Keratinocyte (primary cell): ENCODE data around the gene IQSEC3.

Source experiments
- EZH2 ChIP-seq: IDR thresholded peaks from one replicate; pipeline ENCODE4 v1.6.1; 2012; ENCODE audit warnings: inconsistent platforms, mild to moderate bottlenecking, low read length, moderate library complexity
- TF ChIP-seq, protein P1 (sequence below), 3 experiments: IDR thresholded peaks in 1 of 3; conservative IDR thresholded peaks in 1 of 3; optimal IDR thresholded peaks in 1 of 3; 2 replicates in 2 of 3; 3 replicates in 1 of 3; pipeline versions ENCODE3 to v1.5.1; 2011; ENCODE audit warnings: low read length in 3 of 3, mild to moderate bottlenecking in 3 of 3, moderate library complexity in 2 of 3, control low read depth in 1 of 3, inconsistent platforms in 1 of 3; ENCODE audit not compliant: insufficient read depth in 2 of 3; ENCODE audit errors: extremely low read depth in 1 of 3

DNA sequence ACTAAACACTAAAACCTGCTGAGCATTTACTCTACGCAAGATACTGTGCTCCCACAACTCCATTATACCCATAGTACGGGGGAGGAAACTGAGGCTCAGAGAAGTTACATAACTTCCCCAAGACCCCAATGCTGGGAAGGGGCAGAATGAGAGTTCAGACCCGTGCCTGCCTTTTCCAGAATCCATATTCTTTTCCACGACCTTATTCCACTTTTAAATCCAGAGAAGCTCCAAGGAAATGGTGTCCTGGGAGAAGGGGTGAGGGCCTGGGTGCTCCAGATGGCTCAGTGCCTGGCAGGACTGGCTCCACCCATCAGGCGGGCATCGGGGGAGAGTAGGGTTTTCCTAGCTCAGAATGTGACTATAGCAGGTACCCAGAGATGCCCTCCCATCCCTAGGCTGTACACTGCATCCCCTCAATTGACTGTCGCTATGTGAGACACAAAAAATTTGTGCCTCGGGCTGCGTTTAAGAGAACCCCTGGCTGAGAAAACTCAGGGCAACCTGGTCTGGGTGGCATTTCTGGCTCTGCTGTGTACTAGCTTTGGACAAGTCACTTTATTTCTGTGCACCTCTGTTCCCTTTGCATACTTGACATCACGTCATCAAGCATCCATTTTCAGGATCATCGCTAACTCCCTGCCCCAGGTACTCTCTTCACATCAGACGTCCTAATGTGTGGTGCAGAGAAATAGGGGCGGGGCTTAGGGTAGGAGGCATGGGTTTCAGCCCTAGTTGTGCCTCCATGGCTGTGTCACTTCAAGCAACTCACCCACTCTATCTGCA is 11.6 kb upstream of the IQSEC3 start:
- no peak for TF ChIP-seq EZH2
- TF ChIP-seq, protein P1, sequence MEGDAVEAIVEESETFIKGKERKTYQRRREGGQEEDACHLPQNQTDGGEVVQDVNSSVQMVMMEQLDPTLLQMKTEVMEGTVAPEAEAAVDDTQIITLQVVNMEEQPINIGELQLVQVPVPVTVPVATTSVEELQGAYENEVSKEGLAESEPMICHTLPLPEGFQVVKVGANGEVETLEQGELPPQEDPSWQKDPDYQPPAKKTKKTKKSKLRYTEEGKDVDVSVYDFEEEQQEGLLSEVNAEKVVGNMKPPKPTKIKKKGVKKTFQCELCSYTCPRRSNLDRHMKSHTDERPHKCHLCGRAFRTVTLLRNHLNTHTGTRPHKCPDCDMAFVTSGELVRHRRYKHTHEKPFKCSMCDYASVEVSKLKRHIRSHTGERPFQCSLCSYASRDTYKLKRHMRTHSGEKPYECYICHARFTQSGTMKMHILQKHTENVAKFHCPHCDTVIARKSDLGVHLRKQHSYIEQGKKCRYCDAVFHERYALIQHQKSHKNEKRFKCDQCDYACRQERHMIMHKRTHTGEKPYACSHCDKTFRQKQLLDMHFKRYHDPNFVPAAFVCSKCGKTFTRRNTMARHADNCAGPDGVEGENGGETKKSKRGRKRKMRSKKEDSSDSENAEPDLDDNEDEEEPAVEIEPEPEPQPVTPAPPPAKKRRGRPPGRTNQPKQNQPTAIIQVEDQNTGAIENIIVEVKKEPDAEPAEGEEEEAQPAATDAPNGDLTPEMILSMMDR (optimal IDR thresholded peaks at IDR 0.05 in 1 of 3, IDR thresholded peaks at IDR 0.05 in 1 of 3, conservative IDR thresholded peaks at IDR 0.05 in 1 of 3; ENCODE audit: extremely low read depth in 1 of 3, insufficient read depth in 2 of 3, low read length in 3 of 3) = no peak
